Stimulated activated CD8-positive, alpha-beta memory T cell treated with anti-CD3 and anti-CD28 coated beads, Interleukin-15, amount 100 ng/mL, for 1 hour (primary cell): ENCODE data around the gene HMGCLL1.

Experiments used
- DNase-seq: peaks from one replicate; pipeline ENCODE4 v3.0.0-alpha.2; 2020; ENCODE audit warnings: low read depth

Gene HMGCLL1

GRCh38 chr6:55531496-55531895 is 47.5 kb downstream of the HMGCLL1 start:
- no peak for DNase-seq

GRCh38 chr6:55530931-55531330 is 48.1 kb downstream of the HMGCLL1 start:
- no peak for DNase-seq

- no peak for DNase-seq
Observed at GRCh38 chr6:55528624-55529023, 50.4 kb downstream of the HMGCLL1 start.

GRCh38 chr6:55524441-55524840 is 54.6 kb downstream of the HMGCLL1 start:
- DNase-seq, result no peak

- no peak for DNase-seq
Observed at GRCh38 chr6:55518529-55519060, 60.4 kb downstream of the HMGCLL1 start.

GRCh38 chr6:55516736-55517135 is 62.3 kb downstream of the HMGCLL1 start:
- no peak for DNase-seq

- no peak for DNase-seq
Observed at GRCh38 chr6:55512904-55513303, 66.1 kb downstream of the HMGCLL1 start.

- no peak for DNase-seq
Observed at GRCh38 chr6:55511122-55511800, 67.7 kb downstream of the HMGCLL1 start.

GRCh38 chr6:55499591-55499990 is 79.4 kb downstream of the HMGCLL1 start:
- DNase-seq, result no peak

- no peak for DNase-seq
Observed at GRCh38 chr6:55497694-55498093, 81.3 kb downstream of the HMGCLL1 start.

- no peak for DNase-seq
Observed at GRCh38 chr6:55496201-55496600, 82.8 kb downstream of the HMGCLL1 start.

- DNase-seq, result no peak
Observed at GRCh38 chr6:55495277-55495676, 83.7 kb downstream of the HMGCLL1 start.

GRCh38 chr6:55494411-55494810 is 84.6 kb downstream of the HMGCLL1 start:
- DNase-seq, result no peak

- no peak for DNase-seq
Observed at GRCh38 chr6:55492259-55492658, 86.7 kb downstream of the HMGCLL1 start.

- no peak for DNase-seq
Observed at GRCh38 chr6:55490871-55491270, 88.1 kb downstream of the HMGCLL1 start.

- DNase-seq, result no peak
Observed at GRCh38 chr6:55474382-55474781, 104.6 kb downstream of the HMGCLL1 start.

- no peak for DNase-seq
Observed at GRCh38 chr6:55473722-55474121, 105.3 kb downstream of the HMGCLL1 start.

GRCh38 chr6:55469951-55470366 is 109.0 kb downstream of the HMGCLL1 start:
- no peak for DNase-seq

GRCh38 chr6:55456016-55456415 is 123.0 kb downstream of the HMGCLL1 start:
- DNase-seq, result no peak

- DNase-seq, result no peak
Observed at GRCh38 chr6:55450005-55450404, 129.0 kb downstream of the HMGCLL1 start.

GRCh38 chr6:55449225-55449624 is 129.8 kb downstream of the HMGCLL1 start:
- DNase-seq, result no peak

GRCh38 chr6:55448451-55448850 is 130.5 kb downstream of the HMGCLL1 start:
- no peak for DNase-seq

- DNase-seq, result no peak
Observed at GRCh38 chr6:55447891-55448290, 131.1 kb downstream of the HMGCLL1 start.

GRCh38 chr6:55445648-55446204 is 133.3 kb downstream of the HMGCLL1 start:
- DNase-seq, result no peak
